NB4 (cell line): Measurements from ENCODE around the gene CRYGC.

Source experiments
- DNase-seq: peaks from one replicate; pipeline ENCODE4 v3.0.0; 2010; ENCODE audit warnings: low read depth
- H3K4me3 ChIP-seq: one replicate; pipeline ENCODE4 v1.5.1; 2011; ENCODE audit warnings: mild to moderate bottlenecking, low read depth, low read length, moderate library complexity
- MAX ChIP-seq: IDR thresholded peaks from 2 replicates; pipeline ENCODE4 v1.6.1; 2011; ENCODE audit warnings: low read depth, low read length
- MYC ChIP-seq: IDR thresholded peaks from 2 replicates; pipeline ENCODE4 v1.6.1; 2011; ENCODE audit warnings: low read depth, low read length
- POLR2A ChIP-seq: IDR thresholded peaks from 2 replicates; pipeline ENCODE4 v1.6.1; 2011; ENCODE audit warnings: mild to moderate bottlenecking; ENCODE audit not compliant: insufficient read length; ENCODE audit errors: extremely low read depth
- TF ChIP-seq, protein P1 (sequence below): IDR thresholded peaks from one replicate; pipeline ENCODE4 v1.5.1; 2012; ENCODE audit warnings: low read depth, low read length

CRYGC gene

DNA sequence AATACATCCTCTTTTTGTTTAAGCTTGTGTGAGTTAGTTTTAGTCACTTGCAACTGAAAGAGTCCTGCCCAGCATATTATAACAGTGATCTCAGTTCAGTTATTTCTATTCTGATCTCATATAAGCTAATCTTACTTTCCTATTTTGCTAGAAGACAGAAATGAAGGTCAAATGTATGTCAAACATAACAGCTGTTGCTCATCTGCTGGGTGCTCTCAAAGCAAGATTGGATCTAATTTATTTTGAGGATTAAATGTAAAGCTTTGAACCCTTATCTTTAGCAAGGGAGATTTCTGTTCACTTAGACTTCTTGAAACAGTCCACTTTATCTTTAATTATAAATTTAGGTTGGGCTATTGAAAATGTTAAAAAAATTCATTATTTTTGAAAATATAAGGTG lies 36.5 kb downstream of the CRYGC start:
- DNase-seq, result no peak
- H3K4me3 ChIP-seq, result no peak overlapping the region
- no peak for TF ChIP-seq MAX
- no peak for TF ChIP-seq MYC
- TF ChIP-seq, protein P1, sequence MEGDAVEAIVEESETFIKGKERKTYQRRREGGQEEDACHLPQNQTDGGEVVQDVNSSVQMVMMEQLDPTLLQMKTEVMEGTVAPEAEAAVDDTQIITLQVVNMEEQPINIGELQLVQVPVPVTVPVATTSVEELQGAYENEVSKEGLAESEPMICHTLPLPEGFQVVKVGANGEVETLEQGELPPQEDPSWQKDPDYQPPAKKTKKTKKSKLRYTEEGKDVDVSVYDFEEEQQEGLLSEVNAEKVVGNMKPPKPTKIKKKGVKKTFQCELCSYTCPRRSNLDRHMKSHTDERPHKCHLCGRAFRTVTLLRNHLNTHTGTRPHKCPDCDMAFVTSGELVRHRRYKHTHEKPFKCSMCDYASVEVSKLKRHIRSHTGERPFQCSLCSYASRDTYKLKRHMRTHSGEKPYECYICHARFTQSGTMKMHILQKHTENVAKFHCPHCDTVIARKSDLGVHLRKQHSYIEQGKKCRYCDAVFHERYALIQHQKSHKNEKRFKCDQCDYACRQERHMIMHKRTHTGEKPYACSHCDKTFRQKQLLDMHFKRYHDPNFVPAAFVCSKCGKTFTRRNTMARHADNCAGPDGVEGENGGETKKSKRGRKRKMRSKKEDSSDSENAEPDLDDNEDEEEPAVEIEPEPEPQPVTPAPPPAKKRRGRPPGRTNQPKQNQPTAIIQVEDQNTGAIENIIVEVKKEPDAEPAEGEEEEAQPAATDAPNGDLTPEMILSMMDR, result no peak
- no peak for TF ChIP-seq POLR2A

DNA sequence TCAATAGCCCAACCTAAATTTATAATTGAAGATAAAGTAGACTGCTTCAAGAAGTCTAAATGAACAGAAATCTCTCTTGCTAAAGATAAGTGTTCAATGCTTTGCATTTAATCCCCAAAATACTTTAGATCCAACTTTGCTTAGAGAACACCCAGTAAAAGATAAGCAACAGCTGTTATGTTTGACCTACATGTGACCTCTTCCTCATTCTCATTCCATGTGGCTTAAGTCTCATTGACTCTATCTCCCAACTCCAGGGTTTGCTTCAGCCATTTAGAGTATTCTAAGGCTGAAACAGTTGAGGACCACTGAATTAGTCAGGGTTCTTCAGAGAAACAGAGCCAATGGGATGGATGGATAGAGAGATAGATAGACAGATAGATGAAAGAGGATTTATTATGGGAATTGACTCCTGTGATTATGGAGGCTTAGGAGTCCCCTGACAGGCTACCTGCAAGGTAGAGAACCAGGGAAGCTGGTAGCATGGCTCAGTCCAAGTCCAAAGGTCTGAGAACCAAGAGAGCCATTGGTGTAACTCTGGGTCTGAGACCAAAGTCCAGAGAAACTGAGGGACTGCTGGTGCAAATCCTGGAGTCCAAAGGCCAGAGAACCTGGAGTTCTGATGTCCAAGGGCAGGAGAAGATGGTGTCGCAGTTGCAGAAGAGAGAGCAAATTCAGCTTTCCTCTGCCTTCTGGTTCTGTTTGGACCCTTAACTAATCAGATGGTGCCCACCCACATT lies 37.4 kb downstream of the CRYGC start:
- no peak overlapping the region for H3K4me3 ChIP-seq
- TF ChIP-seq MAX (no peak), MYC (no peak), POLR2A (no peak)
- TF ChIP-seq, protein P1, result no peak
- no peak for DNase-seq

GRCh38 chr2:208090420-208090819 lies 39.2 kb downstream of the CRYGC start:
- no peak for DNase-seq
- TF ChIP-seq POLR2A, result no peak
- no peak for TF ChIP-seq MAX
- TF ChIP-seq, protein P1, result no peak
- no peak for TF ChIP-seq MYC
- no peak overlapping the region for H3K4me3 ChIP-seq

- no peak overlapping the region for H3K4me3 ChIP-seq
- no peak for TF ChIP-seq MAX
- TF ChIP-seq, protein P1, result no peak
- TF ChIP-seq POLR2A, result no peak
- no peak for TF ChIP-seq MYC
- DNase-seq, result peak; percentile 46
These were observed 43.6 kb downstream of the CRYGC start for GRCh38 chr2:208086029-208086428.

GRCh38 chr2:208083807-208084206 lies 45.8 kb downstream of the CRYGC start:
- no peak for TF ChIP-seq POLR2A
- TF ChIP-seq MAX, result no peak
- TF ChIP-seq, protein P1, result no peak
- TF ChIP-seq MYC, result no peak
- DNase-seq, result no peak

More at GRCh38 chr2:208083807-208084206, 45.8 kb downstream of the CRYGC start:
- no peak overlapping the region for H3K4me3 ChIP-seq
